ENCODE data around the gene KLHL29. TPM values are rescaled to one million over a fixed set of nuclear protein-coding genes. Genes with fewer than 3 reads are reported as not detected.

The KLHL29 gene
- total RNA-seq, 1 experiment from 2014 or later = 2.6 TPM

GRCh38 chr2:23449413-23449812 lies 64.4 kb downstream of the KLHL29 start:
- intact Hi-C loops (cut with micrococcal nuclease) = no loop called here
- Histone ChIP-seq H3K79me2 (ENCODE audit: low read length) (no peaks in the 10 kb centered on the region), H3K9me2 (replicated peaks; ENCODE audit: low read length) (no peaks in the 10 kb centered on the region), H3K27me3 (ENCODE audit: low read length) (no peaks in the 10 kb centered on the region), H2AFZ (ENCODE audit: low read length) (no peak overlapping the region), H3K4me2 (ENCODE audit: low read length) (no peak overlapping the region), H3K9ac (ENCODE audit: low read length) (no peak overlapping the region), H4K20me1 (ENCODE audit: low read length) (no peaks in the 10 kb centered on the region), H3K36me3 (ENCODE audit: low read depth, low read length) (no peaks in the 10 kb centered on the region), H3K9me3 (ENCODE audit: low read length) (no peaks in the 10 kb centered on the region), H3F3A (ENCODE audit: low read length, unreplicated experiment) (no peaks in the 10 kb centered on the region), H3K4me1 (ENCODE audit: insufficient read depth, low read length) (peaks cover 17% of the 10 kb centered on the region), H3K4me3 (ENCODE audit: low read length) (no peak overlapping the region), H3K27ac (ENCODE audit: low read length) (no peak overlapping the region)
- BruUV-seq (replicated peaks) = no TSS peak
- TF ChIP-seq EZH2phosphoT487 (IDR thresholded peaks at IDR 0.05; ENCODE audit: borderline replicate concordance, low read length) = no peak
- TF ChIP-seq EZH2 (IDR thresholded peaks at IDR 0.05; ENCODE audit: low read length, unreplicated experiment) = no peak
- TF ChIP-seq CTCF (conservative IDR thresholded peaks at IDR 0.05; ENCODE audit: low read depth, low read length) = no peak
- ATAC-seq (no peak), DNase-seq (no peak)
- POLR2A ChIA-PET (ENCODE audit: unreplicated experiment) = no interaction called here
- CTCF ChIA-PET = no interaction called here

DNA sequence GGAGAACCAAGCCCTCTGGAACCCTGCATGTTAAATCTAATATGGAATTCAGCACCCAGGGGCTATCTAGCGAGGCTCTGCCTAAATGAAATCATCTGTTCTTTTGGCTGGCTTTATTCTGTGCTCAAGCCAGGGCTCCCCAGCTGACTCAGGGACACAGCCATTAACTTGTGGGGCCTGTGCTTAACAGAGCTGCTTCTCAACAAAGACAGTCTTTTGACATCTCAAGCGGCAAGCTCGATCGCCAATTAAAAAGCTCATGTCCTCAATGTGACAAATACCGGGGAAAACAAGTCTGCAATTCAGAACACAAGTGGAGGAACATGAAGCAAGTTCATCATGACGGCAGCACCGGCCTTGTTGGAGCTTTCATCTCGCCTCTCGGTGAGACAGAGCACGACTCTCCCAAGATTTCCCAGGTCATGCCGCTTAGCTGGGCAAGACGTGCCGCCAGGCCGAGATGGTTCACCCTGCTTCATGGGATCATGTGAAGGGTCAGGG lies 64.9 kb downstream of the KLHL29 start:
- no peak overlapping the region for H3K27ac ChIP-seq (ENCODE audit: low read length)
- H3F3A ChIP-seq (ENCODE audit: low read length, unreplicated experiment) = no peaks in the 10 kb centered on the region
- H3K9me2 ChIP-seq (replicated peaks; ENCODE audit: low read length) = no peaks in the 10 kb centered on the region
- H4K20me1 ChIP-seq (ENCODE audit: low read length) = no peaks in the 10 kb centered on the region
- CTCF ChIA-PET = no interaction called here
- intact Hi-C loops (cut with micrococcal nuclease) = no loop called here
- no peaks in the 10 kb centered on the region for H3K79me2 ChIP-seq (ENCODE audit: low read length)
- no peak overlapping the region for H3K9ac ChIP-seq (ENCODE audit: low read length)
- H3K9me3 ChIP-seq (ENCODE audit: low read length) = no peaks in the 10 kb centered on the region
- H3K27me3 ChIP-seq (ENCODE audit: low read length) = no peaks in the 10 kb centered on the region
- H3K36me3 ChIP-seq (ENCODE audit: low read depth, low read length) = no peaks in the 10 kb centered on the region
- DNase-seq (no peak), ATAC-seq (no peak)
- peaks cover 17% of the 10 kb centered on the region for H3K4me1 ChIP-seq (ENCODE audit: insufficient read depth, low read length)
- H3K4me3 ChIP-seq (ENCODE audit: low read length) = no peak overlapping the region
- no peak overlapping the region for H2AFZ ChIP-seq (ENCODE audit: low read length)
- POLR2A ChIA-PET (ENCODE audit: unreplicated experiment) = no interaction called here
- H3K4me2 ChIP-seq (ENCODE audit: low read length) = no peak overlapping the region
- BruUV-seq (replicated peaks) = no TSS peak
- no peak for TF ChIP-seq EZH2phosphoT487 (IDR thresholded peaks at IDR 0.05; ENCODE audit: borderline replicate concordance, low read length)
- TF ChIP-seq EZH2 (IDR thresholded peaks at IDR 0.05; ENCODE audit: low read length, unreplicated experiment) = no peak
- no peak for TF ChIP-seq CTCF (conservative IDR thresholded peaks at IDR 0.05; ENCODE audit: low read depth, low read length)

GRCh38 chr2:23452372-23452771 lies 67.4 kb downstream of the KLHL29 start:
- Histone ChIP-seq H3K4me2 (ENCODE audit: low read length) (no peak overlapping the region), H3K4me3 (ENCODE audit: low read length) (no peak overlapping the region), H3K9me2 (replicated peaks; ENCODE audit: low read length) (no peaks in the 10 kb centered on the region), H2AFZ (ENCODE audit: low read length) (no peak overlapping the region), H3K36me3 (ENCODE audit: low read depth, low read length) (no peaks in the 10 kb centered on the region), H3K27me3 (ENCODE audit: low read length) (no peaks in the 10 kb centered on the region), H3F3A (ENCODE audit: low read length, unreplicated experiment) (no peaks in the 10 kb centered on the region), H4K20me1 (ENCODE audit: low read length) (no peaks in the 10 kb centered on the region), H3K9ac (ENCODE audit: low read length) (no peak overlapping the region), H3K79me2 (ENCODE audit: low read length) (no peaks in the 10 kb centered on the region), H3K27ac (ENCODE audit: low read length) (no peak overlapping the region), H3K9me3 (ENCODE audit: low read length) (no peaks in the 10 kb centered on the region), H3K4me1 (ENCODE audit: insufficient read depth, low read length) (peaks cover 10% of the 10 kb centered on the region)
- ATAC-seq (peak; percentile 57), DNase-seq (peak; percentile 4)
- no peak for TF ChIP-seq EZH2 (IDR thresholded peaks at IDR 0.05; ENCODE audit: low read length, unreplicated experiment)
- no peak for TF ChIP-seq CTCF (conservative IDR thresholded peaks at IDR 0.05; ENCODE audit: low read depth, low read length)
- TF ChIP-seq EZH2phosphoT487 (IDR thresholded peaks at IDR 0.05; ENCODE audit: borderline replicate concordance, low read length) = no peak
- intact Hi-C loops (cut with micrococcal nuclease) = loop anchor here (2.0 kb wide), 1 partner anchor 48 kb away; no protein-coding TSS in a partner anchor
- ChIA-PET POLR2A (ENCODE audit: unreplicated experiment) (no interaction called here), CTCF (no interaction called here)
- no TSS peak for BruUV-seq (replicated peaks)
